Measurements from ENCODE around the gene ERLEC1.
A peak's percentile ranks its signal among the peaks of the same experiment; 100 is the strongest.
"Not testable (repeated sequence)": the region's sequence is repeated elsewhere in the genome, so short reads cannot be mapped to it uniquely, and the experiment has no call there.

ERLEC1 gene, protein sequence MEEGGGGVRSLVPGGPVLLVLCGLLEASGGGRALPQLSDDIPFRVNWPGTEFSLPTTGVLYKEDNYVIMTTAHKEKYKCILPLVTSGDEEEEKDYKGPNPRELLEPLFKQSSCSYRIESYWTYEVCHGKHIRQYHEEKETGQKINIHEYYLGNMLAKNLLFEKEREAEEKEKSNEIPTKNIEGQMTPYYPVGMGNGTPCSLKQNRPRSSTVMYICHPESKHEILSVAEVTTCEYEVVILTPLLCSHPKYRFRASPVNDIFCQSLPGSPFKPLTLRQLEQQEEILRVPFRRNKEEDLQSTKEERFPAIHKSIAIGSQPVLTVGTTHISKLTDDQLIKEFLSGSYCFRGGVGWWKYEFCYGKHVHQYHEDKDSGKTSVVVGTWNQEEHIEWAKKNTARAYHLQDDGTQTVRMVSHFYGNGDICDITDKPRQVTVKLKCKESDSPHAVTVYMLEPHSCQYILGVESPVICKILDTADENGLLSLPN

DNA sequence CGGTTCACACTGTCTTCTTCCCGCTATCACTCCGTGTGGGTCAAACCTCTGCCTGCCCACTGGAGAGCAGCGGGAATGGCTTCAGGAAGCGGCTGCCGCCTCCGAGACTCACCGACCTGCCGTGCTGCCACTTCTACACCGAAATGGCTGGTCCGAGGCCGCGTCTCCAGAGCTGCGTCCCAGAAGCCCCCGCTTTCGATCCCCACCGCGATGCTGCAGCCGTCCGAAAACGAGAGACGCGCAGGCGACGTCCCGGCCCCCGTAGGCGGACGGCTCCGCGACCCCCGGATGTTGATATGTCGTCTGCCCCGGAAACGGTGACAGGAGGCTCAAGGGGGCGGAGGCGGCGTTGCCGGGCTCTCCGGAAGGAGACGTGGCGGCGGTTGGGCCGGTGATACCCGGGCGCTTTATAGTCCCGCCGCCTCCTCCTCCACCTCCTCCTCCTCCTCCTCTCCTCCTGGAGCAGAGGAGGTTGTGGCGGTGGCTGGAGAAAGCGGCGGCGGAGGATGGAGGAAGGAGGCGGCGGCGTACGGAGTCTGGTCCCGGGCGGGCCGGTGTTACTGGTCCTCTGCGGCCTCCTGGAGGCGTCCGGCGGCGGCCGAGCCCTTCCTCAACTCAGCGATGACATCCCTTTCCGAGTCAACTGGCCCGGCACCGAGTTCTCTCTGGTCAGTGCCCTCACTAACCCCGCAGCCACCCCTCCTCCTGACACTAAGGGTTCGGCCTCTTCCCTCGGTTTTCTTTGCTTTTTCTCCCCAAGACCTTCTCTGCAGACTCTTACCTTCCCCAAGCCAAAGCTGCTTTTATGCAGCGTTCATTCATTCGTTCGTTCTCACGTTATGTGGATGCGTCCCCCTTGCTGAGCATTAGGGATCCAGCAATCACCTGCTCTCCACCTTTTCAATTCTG lies at the start of gene ERLEC1, which contains the start of gene ASB3:
TSS of gene ERLEC1 (plus strand) at position 340 of the 909 bp plus-strand sequence. CDS start at position 507, 167 bp downstream.
TSS of gene ASB3 (minus strand) at position 249 of the 909 bp plus-strand sequence. CDS start 21,381 bp downstream, outside the sequence.
- DNase-seq (ENCODE audit: low read depth), result peak; percentile 83

DNA sequence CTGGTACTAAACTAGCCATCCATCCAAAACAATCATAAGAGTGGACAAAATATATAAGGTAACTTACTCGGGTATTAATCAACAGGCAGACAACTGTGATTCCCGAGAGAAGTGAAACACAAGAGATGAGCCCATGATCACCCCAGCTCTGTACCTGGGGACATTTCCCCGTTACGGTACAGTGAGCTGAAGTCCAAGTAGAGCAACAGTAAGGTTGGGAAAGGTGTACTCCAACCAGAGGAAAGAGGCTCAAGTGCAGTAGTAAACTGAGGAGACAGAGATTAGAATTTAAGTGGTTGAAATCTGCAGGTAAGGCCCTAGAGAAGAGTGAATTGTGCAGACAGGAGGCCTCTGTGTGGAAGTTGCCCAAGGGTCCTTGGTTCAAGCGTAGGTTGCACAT lies 49.8 kb upstream of the ERLEC1 start:
- no peak for DNase-seq (ENCODE audit: low read depth)

DNA sequence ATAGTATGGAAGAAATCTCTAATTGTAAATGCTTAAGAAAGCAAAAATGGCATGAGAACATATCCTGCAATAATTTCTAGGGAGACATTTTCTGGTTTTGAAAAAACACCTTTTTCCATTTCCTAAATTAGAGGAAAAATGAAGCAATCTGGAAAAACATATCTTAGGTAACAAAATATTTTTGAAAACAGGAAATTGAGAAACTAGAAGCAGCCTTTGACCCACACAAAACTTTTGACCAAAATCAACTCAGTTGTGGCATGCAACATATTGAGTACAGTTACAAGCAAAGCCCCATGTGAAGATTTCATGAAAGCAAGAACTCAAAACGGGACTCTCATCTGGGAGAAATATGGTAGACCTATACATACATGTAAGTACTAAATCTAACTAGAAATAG lies 47.8 kb upstream of the ERLEC1 start:
- no peak for DNase-seq (ENCODE audit: low read depth)

- DNase-seq (ENCODE audit: low read depth), result no peak
Observed at GRCh38 chr2:53740170-53740569, 46.7 kb upstream of the ERLEC1 start.

- no peak for DNase-seq (ENCODE audit: low read depth)
Observed at GRCh38 chr2:53744395-53745065, 42.3 kb upstream of the ERLEC1 start.

DNA sequence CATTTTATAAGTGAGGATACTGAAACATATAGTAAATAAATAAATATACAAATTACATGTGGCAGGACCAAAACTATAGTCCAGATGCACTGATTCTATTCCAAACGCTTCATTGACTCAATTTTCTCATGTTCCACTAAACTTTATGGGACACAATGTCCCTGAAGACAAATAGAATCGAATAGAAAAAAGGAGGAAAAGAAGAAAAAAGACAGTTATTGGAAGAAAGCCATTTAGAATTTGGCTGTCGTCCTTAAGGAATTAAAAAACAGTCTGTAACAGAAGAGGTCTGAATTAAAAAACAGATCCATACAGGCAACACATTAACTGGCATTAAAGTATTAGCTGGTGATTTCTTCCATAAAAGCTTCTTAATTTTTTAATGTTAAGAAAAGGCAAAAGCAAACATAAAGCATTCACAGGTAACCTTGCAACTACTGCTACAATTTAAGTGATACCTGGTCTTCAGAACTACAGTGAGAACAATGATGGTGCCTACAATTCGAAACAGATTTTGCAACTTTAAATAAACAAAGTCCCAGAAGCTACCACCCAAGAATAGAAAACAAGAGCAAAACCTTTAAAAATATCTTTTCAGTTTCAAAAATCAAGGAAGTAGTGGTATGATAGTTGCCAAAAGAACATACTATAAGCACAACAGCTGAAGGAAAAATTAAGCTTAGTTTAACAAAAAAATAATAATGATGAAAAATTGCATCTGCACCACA lies 36.6 kb upstream of the ERLEC1 start:
- DNase-seq (ENCODE audit: low read depth), result no peak

DNA sequence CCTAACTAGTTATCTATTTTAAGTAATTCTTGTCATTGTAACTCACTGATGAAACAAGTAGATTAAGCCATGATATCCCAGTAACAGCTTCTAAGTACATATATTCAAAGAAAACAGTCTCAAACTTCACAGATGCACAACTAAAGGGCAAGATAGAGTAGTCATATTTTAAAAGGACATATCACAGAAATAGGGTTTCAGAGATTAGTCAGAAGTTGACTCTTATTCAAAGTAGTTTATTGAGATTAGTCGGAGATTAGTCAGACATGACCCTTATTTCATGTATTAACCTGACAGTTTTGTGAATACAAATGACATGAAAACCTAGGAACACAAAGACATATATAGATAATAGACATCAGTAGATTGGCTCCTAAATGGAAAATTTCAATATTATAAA lies 35.1 kb upstream of the ERLEC1 start:
- DNase-seq (ENCODE audit: low read depth), result no peak

DNA sequence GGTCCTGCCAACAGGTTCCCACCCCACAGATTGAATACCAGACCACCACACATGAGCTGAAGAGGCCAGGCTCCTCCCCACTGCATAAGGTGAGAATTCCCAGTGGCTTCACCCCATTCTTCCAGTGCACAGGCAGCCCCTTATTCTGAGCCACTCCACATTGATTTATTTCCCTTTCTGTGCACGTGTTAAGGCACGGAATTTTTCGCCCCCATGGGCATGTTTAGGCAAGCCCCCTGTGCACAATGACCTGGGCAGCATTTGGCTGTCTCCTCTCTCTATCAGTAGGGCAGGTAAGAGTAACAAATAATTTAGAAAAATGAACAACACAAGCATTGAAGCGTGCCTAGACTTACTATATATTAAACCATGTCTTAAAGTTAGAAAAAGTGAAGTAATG lies 34.5 kb upstream of the ERLEC1 start:
- DNase-seq (ENCODE audit: low read depth), result no peak

DNA sequence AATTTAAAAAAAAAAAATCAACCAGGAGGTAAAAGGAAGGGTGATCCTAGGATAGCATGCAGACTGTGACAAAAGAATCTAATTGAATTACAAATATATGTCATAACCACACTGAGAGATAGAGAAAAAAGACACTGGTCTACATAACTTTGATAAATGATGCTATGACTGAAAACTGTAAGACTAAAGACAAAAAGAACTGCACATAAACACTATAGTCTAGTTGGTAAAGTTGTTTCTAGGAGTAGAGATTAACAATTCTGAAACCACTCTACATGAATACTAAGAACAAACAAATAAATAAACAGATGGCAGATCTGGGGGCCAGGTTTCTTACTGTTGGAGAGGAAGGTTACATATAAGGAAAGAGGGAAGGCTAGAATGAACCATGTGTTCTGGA lies 33.8 kb upstream of the ERLEC1 start:
- no peak for DNase-seq (ENCODE audit: low read depth)

GRCh38 chr2:53755121-53755520 lies 31.7 kb upstream of the ERLEC1 start:
- no peak for DNase-seq (ENCODE audit: low read depth)

DNA sequence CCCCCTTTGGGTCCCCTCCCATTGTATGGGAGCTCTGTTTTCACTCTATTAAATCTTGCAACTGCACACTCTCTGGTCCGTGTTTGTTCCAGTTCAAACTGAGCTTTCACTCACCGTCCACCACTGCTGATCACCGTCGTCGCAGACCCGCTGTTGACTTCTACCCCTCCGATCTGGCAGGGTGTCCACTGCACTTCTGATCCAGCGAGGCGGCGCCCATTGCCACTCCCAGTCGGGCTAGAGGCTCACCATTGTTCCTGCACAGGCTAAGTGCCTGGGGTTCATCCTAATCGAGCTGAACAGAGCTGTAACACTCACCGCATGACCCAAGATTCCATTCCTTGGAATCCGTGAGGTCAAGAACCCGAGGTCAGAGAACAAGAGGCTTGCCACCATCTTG lies 30.2 kb upstream of the ERLEC1 start:
- DNase-seq (ENCODE audit: low read depth), result no peak

GRCh38 chr2:53757206-53757605 lies 29.6 kb upstream of the ERLEC1 start:
- not testable (repeated sequence) for DNase-seq (ENCODE audit: low read depth)

GRCh38 chr2:53765767-53766166 lies 21.1 kb upstream of the ERLEC1 start:
- DNase-seq (ENCODE audit: low read depth), result no peak

DNA sequence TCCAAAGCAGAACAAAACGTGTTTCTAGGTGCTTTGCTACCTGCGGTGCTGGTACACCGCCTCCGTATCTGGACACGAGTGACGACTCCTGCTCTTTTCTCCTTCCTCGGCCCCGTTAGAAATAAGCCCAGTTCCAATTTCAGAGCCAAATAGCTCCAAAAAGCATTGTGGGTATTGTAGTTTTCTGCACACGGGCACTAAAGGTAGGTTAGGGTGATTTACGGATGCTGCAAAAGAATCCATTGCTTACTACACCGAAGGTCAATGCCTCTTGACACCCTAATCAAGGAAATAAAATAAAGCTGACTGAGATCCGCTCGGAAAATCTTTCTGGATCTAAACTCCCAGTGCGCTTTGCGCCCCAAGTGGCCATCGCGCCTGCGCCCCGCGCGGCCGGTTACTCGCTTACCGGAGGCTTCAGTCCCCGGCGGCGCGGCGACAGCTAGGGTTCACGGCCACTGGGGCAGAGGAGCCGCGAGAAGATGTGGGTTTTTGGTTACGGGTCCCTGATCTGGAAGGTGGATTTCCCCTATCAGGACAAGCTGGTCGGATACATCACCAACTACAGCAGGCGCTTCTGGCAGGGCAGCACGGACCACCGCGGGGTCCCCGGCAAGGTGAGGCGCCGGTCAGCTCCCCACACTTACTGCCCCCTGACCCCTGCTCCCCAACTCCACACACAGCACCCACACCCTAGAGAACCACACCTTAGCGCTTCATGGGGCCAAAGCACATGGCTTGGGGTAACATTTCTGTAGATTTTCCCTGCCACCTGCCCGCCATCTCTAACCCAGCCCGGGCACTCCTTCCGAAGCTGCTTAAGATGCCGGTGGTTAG lies 19.2 kb upstream of the ERLEC1 start, which contains the start of gene CHAC2:
TSS of gene CHAC2 (plus strand) at position 400 of the 837 bp plus-strand sequence. CDS start at position 483, 83 bp downstream.
- peak; percentile 83 for DNase-seq (ENCODE audit: low read depth)

GRCh38 chr2:53768242-53768542 lies 18.7 kb upstream of the ERLEC1 start:
- DNase-seq (ENCODE audit: low read depth), result no peak

DNA sequence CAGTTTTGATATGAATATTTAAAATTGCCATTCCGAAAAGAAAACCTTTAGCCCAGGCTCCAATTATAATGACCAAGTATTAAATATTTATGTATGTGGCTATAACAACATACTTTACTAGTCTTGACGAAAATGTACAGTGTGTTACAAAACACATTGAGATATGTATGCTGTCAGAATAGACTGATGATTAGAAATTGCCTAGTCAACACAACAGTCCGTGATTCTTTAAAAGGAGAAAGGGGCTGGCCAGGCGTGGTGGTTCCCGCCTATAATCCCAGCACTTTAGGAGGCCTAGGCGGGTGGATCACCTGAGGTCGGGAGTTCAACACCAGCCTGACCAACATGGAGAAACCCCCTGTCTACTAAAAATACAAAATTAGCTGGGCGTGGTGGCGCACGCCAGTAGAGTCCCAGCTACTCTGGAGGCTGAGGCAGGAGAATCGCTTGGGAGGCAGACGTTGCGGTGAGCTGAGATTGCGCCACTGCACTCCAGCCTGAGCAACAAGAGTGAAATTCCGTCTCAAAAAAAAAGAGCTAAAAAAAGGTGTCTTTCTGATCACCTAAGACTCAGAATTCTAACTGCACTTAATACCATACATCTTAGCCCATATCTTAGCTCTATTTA lies 17.4 kb upstream of the ERLEC1 start:
- DNase-seq (ENCODE audit: low read depth), result no peak

DNA sequence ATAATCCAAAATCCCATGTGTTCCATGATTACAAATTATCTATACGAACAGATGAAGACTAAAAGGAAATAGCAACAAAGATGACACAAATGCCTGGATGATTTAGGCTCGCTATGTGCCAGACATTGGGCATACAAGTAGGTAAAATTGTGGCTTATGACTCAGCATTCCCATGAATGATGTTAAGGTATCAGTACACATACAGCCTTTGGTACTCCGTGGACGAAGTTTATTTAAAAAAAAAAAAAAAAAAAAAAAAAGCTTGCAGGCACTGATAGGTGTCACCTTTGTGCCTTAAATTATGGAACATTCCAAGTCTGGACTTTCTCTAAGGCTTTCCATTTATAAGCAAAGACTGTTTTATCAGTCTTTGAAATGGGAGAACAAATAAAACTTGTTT lies 16.6 kb upstream of the ERLEC1 start:
- DNase-seq (ENCODE audit: low read depth), result no peak

DNA sequence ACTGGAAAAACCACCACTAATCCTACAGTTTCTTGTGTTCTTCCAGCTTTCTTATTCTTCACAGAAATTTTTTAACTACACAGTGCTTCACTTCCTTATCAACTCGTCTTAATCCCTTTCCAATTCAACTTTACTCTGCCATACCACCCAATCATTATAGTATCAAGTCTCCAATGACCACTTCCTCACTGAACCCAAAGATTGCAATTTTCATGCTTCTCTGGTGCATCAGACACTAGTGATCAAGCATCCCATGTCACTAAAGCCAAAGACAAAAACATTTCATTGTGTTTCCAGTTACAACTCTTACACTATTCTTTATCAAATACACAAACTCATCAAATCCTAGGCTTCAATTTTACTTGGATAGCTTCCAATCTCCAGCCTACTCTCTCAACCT lies 9.7 kb upstream of the ERLEC1 start:
- no peak for DNase-seq (ENCODE audit: low read depth)

DNA sequence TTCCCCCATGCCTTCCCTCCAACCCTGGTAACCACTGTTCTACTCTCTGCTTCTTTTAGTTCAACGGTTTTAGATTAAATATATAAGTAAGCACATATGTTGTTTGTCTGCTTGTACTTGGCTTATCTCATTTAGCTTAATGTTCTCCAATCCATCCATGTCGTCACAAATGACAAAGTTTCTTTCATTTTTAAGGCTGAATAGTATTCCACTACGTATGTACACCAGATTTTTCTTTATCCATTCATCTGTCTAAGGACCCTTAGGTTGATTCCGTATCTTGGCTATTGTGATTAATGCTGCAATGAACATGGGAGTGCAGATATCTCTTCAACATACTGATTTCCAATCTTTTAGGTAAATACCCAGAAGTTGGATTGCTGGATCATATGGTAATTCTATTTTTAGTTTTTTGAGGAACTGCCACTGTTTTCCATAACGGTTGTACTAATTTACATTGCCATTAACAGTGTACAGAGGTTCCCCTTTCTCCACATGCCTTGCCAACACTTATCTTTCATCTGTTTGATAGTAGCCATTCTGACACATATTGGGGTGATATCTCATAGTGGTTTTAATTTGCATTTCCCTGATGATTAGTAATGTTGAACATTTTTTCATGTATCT lies 8.2 kb upstream of the ERLEC1 start:
- no peak for DNase-seq (ENCODE audit: low read depth)

GRCh38 chr2:53780056-53780455 lies 6.8 kb upstream of the ERLEC1 start:
- no peak for DNase-seq (ENCODE audit: low read depth)

Measured in activated T-cell treated with anti-CD3 and anti-CD28 coated beads for 24 hours (primary cell).